Fibroblast of the aortic adventitia (primary cell): Measurements from ENCODE around the gene NTN3. TPM values are rescaled to one million over a fixed set of nuclear protein-coding genes. Genes with fewer than 3 reads are reported as not detected.
A peak's percentile ranks its signal among the peaks of the same experiment; 100 is the strongest.

ENCODE experiments used
- DNase-seq: peaks from one replicate; pipeline ENCODE4 v3.0.0-alpha.2; 2010; ENCODE audit warnings: low read depth
- H3K4me3 ChIP-seq: 2 replicates; pipeline ENCODE4 v1.5.1; 2011; ENCODE audit warnings: low read depth, mild to moderate bottlenecking, control low read depth, low read length, moderate library complexity
- total RNA-seq: library from RNA; depleted of rRNA; stranded (reverse); fragments of >200 nt; gene quantifications from 2 replicates; pipeline ENCODE4 v1.2.3, GENCODE V29; 2012; ENCODE audit warnings: low replicate concordance
- TF ChIP-seq, protein P1 (sequence below): IDR thresholded peaks from 2 replicates; pipeline ENCODE4 v1.5.1; 2011; ENCODE audit warnings: mild to moderate bottlenecking, low read length, control low read depth, inconsistent platforms; ENCODE audit not compliant: insufficient read depth

Gene NTN3
- total RNA-seq, 1 donor, result 0.45 TPM

DNA sequence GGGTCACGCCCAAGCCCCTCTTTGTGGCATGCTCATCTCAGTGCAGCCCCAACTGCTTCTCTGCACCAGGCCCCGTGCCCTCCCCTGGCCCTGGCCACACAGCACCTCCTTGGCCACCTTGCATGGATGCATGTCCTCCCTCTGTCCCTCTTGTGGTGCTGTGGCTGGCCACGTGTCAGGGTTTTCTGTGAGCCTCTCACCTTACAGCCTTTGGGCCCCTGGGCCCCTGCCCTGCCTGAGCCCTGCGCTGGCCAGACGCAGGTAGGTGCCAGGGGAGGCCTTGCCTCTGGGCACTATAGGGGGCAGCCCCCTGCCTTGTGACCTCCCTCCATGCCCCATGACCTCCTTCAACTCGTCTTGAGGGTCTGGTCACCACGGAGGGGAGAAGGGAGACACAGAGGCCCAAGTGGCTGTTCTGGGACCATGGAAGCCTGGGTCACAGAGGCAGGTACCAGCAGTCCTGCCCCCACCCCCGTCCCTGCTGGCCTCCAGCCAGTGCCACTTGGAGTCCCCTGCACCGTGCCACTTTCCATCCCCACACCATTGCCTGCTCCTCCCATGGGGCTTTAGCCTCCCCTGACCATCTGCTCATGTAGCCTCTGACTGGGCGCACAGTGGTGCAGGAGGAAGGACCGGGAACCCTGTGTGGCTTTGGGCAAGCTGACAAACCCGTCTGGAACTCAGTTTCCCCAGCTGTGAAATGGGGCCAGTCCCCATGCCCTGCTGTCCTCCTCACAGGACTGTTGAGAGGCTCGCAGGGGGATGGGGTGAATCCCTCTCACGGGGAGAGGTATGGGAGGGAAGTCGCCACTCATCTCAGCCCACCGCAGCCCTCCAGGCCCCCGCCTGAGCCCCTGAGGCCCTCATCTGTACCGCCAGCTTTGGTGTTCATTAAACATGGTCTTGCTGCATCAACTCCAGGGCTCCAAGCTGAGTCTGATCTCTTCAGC lies 31.1 kb downstream of the NTN3 start:
- no peak for DNase-seq
- TF ChIP-seq, protein P1, sequence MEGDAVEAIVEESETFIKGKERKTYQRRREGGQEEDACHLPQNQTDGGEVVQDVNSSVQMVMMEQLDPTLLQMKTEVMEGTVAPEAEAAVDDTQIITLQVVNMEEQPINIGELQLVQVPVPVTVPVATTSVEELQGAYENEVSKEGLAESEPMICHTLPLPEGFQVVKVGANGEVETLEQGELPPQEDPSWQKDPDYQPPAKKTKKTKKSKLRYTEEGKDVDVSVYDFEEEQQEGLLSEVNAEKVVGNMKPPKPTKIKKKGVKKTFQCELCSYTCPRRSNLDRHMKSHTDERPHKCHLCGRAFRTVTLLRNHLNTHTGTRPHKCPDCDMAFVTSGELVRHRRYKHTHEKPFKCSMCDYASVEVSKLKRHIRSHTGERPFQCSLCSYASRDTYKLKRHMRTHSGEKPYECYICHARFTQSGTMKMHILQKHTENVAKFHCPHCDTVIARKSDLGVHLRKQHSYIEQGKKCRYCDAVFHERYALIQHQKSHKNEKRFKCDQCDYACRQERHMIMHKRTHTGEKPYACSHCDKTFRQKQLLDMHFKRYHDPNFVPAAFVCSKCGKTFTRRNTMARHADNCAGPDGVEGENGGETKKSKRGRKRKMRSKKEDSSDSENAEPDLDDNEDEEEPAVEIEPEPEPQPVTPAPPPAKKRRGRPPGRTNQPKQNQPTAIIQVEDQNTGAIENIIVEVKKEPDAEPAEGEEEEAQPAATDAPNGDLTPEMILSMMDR, result no peak
- no peak overlapping the region for H3K4me3 ChIP-seq

DNA sequence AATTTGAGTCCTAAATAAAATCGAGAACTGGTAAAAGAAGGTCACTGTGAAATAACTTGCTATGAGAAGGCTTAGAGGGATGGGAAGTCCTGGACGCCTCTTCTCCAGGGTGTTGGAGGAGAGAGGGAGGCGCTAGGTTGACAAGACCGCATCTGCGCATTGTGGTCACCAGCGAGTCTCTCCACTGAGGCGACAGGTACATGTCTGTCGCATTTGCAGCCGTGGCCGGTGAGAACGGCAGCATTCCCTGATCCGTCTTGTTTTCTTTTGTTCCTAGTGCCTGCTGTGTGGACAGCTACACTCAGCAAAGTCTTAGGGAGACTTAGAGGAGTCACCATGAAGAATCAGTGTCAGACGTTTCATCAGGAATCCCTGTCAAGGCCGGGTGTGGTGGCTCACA lies 34.6 kb downstream of the NTN3 start:
- TF ChIP-seq, protein P1, result no peak
- no peak for DNase-seq
- no peak overlapping the region for H3K4me3 ChIP-seq

DNA sequence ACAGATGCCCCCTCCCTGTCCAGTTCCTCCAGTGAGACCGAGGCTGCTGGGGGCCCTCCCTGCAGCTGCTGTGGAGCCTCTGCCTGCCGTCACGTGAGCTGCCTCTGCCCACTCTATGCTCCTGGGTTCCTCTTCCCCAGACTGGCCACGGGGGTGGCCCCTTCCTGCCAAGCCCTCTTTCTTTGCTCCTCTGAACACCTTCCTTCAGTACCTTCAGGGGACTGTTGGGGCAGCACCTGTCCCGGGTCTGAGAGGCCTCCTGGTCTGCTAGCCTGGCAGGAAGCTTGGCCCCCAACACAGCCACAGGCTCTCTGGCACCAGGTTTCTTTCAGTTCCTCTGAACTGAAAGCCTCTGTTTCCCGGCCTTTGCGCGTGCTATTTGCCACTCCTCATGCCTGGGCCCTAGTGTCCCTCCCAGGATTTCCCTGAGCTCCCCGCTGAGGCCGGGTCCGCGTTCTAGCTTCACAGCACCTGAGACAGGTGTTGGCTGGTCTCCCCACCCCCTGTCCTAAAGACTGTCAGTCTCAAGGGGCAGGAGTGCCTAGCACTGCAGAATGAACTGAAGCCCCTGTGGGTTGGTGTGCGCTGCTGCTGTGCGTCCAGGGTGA lies 36.1 kb downstream of the NTN3 start:
- no peak overlapping the region for H3K4me3 ChIP-seq
- TF ChIP-seq, protein P1, result no peak
- no peak for DNase-seq

DNA sequence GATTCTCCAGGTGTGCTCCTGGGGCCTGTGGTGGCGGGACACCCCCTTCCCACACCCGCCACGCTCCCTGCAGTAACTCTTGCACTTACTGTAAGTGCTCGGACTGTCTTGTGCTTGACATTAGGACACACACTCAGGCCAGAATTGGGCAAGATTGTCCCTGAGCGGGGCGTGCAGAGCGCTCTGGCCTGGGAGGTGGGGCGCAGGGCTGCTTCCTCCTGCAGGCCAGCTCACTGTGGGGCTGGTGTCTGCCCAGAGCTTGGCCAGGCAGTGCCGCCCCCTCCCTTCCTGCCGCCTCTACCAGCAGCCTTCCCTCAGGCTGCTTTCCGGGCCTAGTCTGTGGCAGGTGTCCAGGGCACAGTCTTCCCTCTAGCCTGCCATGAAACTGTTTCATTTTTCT lies 36.6 kb downstream of the NTN3 start:
- H3K4me3 ChIP-seq, result no peak overlapping the region
- no peak for DNase-seq
- TF ChIP-seq, protein P1, result no peak

DNA sequence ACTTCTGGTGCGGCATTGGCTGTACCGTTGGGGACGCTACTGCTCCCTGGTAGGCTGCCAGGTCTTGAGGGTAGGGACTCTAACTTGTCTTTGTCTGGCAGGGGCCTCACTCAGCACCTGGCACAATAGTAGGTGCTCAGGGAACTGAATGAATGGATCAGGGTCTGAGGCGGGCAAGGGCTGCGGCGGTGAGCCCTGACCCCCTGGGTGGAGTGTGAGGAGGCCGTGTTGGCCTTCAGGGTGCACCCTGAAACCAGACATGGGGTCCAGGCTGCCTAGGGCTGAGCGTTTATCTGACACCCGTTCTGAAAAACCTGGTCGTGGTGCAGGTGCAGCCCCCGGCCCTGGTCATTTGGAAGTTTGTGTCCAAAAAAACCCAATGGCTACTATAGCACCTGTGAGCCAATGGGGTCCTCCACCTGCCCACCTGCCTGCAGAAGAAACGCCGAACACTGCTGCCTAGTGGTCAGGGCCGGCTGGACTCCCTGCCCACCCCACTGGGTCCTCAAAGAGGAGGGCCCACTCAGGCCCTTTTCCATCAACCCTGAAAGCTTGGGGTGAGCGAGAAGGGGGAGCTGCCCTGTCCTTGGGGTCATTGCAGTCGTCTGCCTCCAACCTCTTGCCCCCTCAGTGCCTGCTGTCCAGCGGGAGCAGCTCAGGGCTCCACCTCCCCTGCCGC lies 37.8 kb downstream of the NTN3 start:
- no peak for DNase-seq
- no peak overlapping the region for H3K4me3 ChIP-seq
- TF ChIP-seq, protein P1, result no peak

DNA sequence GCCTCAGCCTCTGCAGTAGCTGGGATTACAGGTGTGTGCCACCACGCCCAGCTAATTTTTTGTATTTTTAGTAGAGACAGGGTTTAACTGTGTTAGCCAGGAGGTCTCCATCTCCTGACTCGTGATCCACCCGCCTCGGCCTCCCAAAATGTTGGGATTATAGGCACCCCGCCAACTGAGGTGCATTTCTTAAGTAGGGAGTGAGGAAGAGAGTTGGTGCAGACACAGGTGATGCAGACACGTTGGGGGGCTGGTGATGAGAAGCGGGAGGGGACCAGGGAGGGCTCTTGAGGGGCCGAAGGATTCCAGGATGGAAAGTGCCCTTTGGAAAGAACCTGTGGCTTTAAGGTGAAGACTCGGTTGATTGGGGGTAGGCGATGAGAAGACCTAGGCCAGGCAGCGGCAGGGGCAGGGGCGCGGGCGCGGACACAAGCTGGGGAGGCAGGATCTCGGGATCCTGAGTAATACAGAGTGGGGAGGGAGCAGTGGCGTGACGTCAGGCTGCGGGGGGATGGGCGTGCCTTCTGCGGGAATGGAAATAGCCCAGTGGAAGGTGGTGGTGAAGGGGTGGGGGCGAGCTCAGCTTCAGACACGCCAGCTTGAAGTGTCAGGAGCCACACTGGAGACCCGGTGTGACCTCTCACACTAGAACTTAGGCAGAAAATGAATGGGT lies 40.2 kb downstream of the NTN3 start:
- peak; percentile 65 for DNase-seq
- no peak overlapping the region for H3K4me3 ChIP-seq

More for the DNA sequence above, 40.2 kb downstream of the NTN3 start:
- TF ChIP-seq, protein P1, result no peak
